Measurements from ENCODE around the gene TBCK.

The TBCK gene

DNA sequence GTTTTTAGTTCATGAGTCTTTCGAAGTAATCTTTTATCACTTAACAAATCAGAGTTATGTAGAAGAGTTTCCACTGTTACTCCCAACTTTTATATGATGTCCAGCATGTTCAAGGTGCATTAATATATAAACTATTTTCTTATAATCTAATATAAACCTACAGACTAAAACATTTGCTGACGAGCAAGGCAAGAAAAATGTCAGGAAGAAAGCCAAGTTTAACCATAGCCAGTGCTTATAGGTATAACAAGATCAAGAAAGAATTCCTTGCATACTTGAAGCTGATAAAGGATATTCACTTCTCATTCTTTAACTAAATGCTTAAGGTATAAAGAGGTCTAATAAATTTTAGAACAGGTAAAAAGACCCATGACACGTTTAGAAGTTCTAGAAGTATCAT, 253.0 kb downstream of the TBCK start:
- Mint-ChIP-seq H3K27ac (no peak overlapping the region), H3K27me3 (no peaks in the 10 kb centered on the region), H3K36me3 (no peaks in the 10 kb centered on the region), H3K9me3 (no peaks in the 10 kb centered on the region), H3K4me1 (no peaks in the 10 kb centered on the region), H3K4me3 (no peak overlapping the region)
- CTCF ChIA-PET: no interaction called here
- DNase-seq: no peak

DNA sequence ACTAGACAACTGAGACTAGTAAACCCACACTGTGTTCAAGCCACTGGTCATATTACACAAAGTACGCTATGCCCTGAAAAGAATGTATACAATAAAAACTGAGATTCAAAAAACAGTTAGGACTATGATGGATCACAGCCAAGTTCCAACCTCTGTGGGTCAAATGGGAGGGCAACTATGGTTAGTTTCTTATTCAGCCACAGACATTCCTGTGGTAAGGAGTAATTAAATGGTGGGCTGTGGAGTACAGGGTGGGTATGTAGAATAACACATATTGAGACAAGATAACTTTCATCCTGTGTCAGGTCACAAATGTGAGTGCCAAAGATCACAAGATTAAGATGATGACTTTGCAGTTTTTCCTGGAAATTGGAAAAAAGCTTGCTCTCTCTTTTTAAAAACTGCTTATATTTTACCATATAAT, 253.5 kb downstream of the TBCK start:
- Mint-ChIP-seq H3K27me3 (no peaks in the 10 kb centered on the region), H3K4me3 (no peak overlapping the region), H3K36me3 (no peaks in the 10 kb centered on the region), H3K9me3 (no peaks in the 10 kb centered on the region), H3K27ac (no peak overlapping the region), H3K4me1 (no peaks in the 10 kb centered on the region)
- CTCF ChIA-PET: no interaction called here
- no peak for DNase-seq

DNA sequence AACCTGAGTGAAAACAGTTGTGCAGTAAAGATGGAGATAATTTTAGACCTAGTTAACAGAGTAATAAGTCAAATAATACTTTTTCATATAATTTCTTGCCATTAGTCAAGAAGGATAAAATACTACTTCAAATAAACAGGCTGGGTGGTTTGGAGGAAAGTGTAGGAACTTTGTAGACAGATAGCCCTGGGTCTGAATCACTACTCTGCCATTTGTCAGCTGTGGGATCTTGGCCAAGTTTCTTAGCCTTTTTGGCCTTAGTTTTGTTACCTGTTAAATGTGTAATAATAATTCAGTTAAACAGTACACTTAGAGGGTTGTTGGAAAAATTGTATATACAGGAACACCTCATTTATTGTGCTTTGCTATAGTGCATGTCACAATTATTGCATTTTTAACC, 257.1 kb downstream of the TBCK start:
- Mint-ChIP-seq H3K27ac (no peak overlapping the region), H3K9me3 (no peaks in the 10 kb centered on the region), H3K36me3 (no peaks in the 10 kb centered on the region), H3K4me3 (no peak overlapping the region), H3K4me1 (no peaks in the 10 kb centered on the region), H3K27me3 (no peaks in the 10 kb centered on the region)
- DNase-seq: no peak
- CTCF ChIA-PET: no interaction called here

DNA sequence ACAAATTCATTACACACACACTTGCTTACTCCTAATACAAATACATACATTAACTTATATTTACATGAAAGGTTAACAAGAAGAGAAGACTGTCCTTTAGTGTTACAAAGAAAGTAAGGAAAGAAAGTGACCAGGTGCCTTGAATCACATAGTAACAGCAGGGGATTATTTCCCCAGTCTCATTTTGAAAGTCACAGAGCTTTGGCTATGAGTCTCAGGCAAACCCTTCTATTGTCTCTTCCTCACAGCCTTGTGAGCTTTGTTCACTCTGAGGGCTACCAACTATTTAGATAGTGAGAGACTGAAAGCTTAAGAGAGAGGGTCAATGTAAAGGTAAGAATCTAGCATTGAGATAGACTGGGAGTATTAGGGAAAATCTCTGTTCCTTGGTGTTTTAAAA, 259.1 kb downstream of the TBCK start:
- DNase-seq: no peak
- no peaks in the 10 kb centered on the region for H3K9me3 Mint-ChIP-seq
- no peaks in the 10 kb centered on the region for H3K4me1 Mint-ChIP-seq
- no peaks in the 10 kb centered on the region for H3K36me3 Mint-ChIP-seq
- H3K27me3 Mint-ChIP-seq: no peaks in the 10 kb centered on the region
- H3K4me3 Mint-ChIP-seq: no peak overlapping the region
- H3K27ac Mint-ChIP-seq: no peak overlapping the region
- CTCF ChIA-PET: no interaction called here

DNA sequence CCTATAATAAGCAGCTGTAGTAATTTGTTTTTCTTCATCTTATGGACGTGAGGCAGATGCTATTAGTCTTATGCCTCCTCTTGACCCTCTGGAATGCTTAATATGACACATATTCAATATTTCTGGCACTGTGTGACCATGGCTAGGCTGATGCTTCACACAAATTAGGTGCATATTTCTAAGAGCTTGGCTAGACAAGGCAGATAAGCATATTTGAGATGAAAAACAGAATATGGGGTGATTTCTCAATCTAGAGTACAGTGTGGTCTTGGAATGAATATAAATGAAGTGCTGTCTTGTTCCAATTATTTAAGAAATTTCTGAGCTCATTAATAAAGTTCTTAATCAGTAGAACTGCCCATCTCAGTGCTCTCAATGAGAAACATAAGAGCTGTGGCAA, 264.5 kb downstream of the TBCK start:
- Mint-ChIP-seq H3K9me3 (no peaks in the 10 kb centered on the region), H3K4me1 (no peaks in the 10 kb centered on the region), H3K27me3 (no peaks in the 10 kb centered on the region), H3K4me3 (no peak overlapping the region), H3K27ac (no peak overlapping the region), H3K36me3 (no peaks in the 10 kb centered on the region)
- CTCF ChIA-PET: no interaction called here
- DNase-seq: no peak

DNA sequence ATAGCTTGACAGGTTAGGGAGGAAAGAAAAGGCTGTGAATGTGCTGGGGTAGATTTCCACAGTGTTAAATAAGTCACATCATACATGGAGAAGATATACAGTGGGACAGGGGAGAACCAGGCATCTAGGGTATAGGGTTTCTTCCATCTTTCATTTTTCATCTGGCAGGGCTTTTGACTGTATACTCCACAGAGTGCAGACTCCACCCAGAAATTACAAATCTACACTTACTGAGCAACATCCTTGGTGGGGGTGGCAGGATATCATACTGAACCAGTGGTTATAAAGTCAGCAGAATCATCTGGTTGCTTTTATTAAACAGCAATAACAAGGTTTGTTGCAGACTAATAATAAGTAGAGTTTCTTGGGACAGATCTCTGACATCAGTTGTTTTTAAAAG, 266.5 kb downstream of the TBCK start:
- peaks cover 2% of the 10 kb centered on the region for H3K36me3 Mint-ChIP-seq
- H3K4me3 Mint-ChIP-seq: no peak overlapping the region
- no peaks in the 10 kb centered on the region for H3K27me3 Mint-ChIP-seq
- CTCF ChIA-PET: no interaction called here
- no peak overlapping the region for H3K27ac Mint-ChIP-seq
- no peak for DNase-seq
- no peaks in the 10 kb centered on the region for H3K9me3 Mint-ChIP-seq
- H3K4me1 Mint-ChIP-seq: no peaks in the 10 kb centered on the region

DNA sequence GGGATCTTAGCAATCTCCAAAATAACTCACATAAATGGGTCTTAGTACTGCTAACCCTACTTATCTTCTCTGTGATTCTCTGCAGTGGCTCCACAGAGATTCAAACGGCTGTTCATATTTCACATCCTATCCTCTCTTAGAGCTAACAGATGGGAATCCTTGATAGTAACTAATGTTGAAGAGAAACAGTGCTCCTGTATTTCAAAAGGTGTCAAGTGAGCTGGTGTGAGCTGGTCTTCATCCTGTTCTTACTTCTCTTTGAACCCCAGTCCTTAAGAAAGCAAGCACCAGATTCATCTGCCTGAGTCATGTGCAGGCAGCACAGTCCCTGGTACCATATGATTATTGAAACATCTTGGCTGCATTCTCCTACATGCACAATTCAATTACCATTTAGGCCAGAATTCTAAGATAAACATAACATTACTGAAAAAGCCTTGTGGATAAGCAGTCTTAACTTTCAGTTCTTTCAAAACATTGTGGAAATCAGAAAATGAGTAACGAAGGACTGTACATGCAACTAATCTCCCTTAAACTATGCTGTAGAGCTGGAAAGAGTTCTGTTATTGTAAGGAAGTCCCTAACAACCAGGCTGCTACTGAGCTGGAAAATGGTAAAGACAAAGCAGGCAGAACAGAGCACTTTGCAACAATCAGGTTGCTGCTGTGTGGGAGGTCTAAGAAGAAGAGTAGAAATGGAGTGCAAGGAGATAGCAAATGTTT, 267.6 kb downstream of the TBCK start:
- DNase-seq: no peak
- H3K27me3 Mint-ChIP-seq: no peaks in the 10 kb centered on the region
- no peaks in the 10 kb centered on the region for H3K4me1 Mint-ChIP-seq
- H3K4me3 Mint-ChIP-seq: no peak overlapping the region
- peaks cover 2% of the 10 kb centered on the region for H3K36me3 Mint-ChIP-seq
- CTCF ChIA-PET: no interaction called here
- H3K27ac Mint-ChIP-seq: no peak overlapping the region
- no peaks in the 10 kb centered on the region for H3K9me3 Mint-ChIP-seq

DNA sequence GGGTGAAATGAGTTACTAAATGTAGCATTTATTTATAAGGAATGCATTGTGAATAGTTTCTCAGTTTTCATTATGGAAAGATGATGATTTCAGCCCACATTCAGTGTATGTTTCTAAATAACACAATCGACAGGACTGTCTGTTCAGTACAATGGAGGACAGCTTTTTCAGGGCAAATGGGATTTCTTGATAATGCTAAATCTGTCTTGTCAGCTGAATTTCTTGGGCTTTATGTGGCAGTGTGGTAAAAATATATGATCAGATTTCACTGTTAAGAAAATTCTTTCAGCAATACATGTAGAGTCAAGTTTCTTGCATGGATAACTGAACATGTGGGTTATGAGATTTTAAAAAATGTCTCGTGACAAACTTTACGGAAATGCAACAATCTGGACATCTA, 269.9 kb downstream of the TBCK start:
- H3K27me3 Mint-ChIP-seq: no peaks in the 10 kb centered on the region
- H3K9me3 Mint-ChIP-seq: no peaks in the 10 kb centered on the region
- CTCF ChIA-PET: no interaction called here
- H3K36me3 Mint-ChIP-seq: peaks cover 2% of the 10 kb centered on the region
- no peak for DNase-seq
- H3K4me1 Mint-ChIP-seq: no peaks in the 10 kb centered on the region
- H3K4me3 Mint-ChIP-seq: no peak overlapping the region
- H3K27ac Mint-ChIP-seq: no peak overlapping the region

DNA sequence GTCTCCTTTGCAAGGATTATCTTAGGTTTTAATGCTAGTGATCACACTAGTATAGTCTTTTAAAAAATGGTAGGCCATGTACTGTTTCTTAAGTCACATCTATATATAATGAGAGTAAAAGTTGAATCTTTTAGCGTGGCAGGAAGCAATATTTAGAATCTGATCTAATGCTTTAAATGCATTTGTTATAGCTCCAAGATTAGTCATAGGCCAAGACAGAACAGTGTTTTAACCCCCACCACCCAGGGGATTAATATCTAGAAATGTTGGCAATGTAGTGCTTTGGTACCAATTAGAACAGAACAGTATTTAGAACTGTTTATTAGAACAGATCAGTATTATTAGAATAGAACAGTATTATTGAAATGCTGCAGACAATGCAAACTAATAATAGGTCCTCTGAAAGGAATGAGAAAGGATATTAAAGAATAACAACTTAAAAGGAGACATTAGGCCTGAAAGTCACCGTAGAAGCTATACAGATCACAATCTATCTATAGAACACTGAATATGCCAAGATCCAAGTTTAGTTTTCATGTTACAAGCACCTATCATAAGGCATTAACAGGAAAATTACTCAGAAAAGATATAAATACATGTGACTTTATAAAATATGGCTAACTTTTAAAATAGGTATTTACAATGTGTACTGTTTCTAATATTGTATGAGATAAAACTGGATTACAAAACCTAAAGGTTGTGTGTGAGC, 274.6 kb downstream of the TBCK start:
- Mint-ChIP-seq H3K4me3 (no peak overlapping the region), H3K27ac (no peak overlapping the region), H3K9me3 (no peaks in the 10 kb centered on the region), H3K4me1 (no peaks in the 10 kb centered on the region), H3K27me3 (no peaks in the 10 kb centered on the region), H3K36me3 (peaks cover 2% of the 10 kb centered on the region)
- no peak for DNase-seq
- CTCF ChIA-PET: no interaction called here

DNA sequence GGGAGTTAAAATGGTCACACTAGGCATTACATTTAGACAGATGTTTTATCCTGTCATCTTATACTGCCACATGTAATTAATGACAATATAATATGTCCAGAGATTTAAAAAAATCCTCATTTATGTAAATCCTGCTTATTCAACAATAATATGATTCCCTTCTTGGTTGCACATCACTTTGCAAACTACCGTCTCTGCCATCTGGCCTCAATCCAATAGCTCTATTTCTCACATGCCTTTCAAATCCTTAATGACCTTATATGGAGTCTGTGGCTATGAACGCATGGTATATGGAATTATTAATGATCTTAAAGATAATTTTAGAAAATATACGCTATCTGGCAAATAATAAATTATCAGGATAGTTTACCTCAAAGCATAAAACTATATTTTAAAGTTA, 276.2 kb downstream of the TBCK start:
- Mint-ChIP-seq H3K9me3 (no peaks in the 10 kb centered on the region), H3K27me3 (no peaks in the 10 kb centered on the region), H3K27ac (no peak overlapping the region), H3K4me3 (no peak overlapping the region), H3K4me1 (no peaks in the 10 kb centered on the region), H3K36me3 (no peaks in the 10 kb centered on the region)
- DNase-seq: no peak
- CTCF ChIA-PET: no interaction called here

DNA sequence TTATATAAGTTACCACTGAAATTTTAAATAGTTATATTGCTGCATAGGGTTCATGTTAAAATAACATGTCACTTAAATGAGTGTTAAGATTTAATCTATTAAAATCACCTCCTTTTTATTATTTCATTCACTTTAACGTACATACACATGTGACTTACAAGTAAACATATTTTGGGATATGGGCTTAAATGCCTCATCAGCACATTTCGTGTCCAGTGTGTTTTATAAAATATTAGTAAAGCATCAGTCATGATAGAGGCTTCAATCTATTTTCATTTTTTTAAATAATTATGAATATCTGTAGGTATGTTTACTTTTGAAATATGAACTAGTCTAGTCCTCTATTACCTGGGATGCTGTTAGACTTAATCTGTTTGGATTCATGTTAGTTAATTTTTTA, 277.1 kb downstream of the TBCK start:
- Mint-ChIP-seq H3K4me3 (no peak overlapping the region), H3K4me1 (no peaks in the 10 kb centered on the region), H3K27ac (no peak overlapping the region), H3K9me3 (no peaks in the 10 kb centered on the region), H3K36me3 (no peaks in the 10 kb centered on the region), H3K27me3 (no peaks in the 10 kb centered on the region)
- CTCF ChIA-PET: no interaction called here
- DNase-seq: no peak

DNA sequence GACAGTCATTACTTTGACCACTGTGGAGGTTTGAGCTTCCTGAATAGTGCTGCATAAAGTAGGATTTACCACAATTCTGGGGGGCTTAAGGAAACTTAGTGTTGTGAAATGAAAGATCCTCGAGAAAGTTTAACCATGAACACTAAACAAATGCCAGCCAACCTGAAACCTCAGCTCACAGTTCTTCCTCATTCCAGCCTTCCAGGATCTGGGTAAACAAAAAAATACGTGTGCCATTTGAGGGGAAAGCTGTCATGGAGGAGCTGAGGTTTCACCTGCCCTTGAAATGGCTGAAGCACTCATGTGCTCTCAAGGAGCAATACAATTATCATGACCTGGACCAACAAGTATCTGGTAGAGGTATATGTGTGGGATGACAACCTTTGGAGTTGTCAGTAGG, 278.0 kb downstream of the TBCK start:
- no peaks in the 10 kb centered on the region for H3K36me3 Mint-ChIP-seq
- CTCF ChIA-PET: no interaction called here
- no peak for DNase-seq
- H3K4me1 Mint-ChIP-seq: no peaks in the 10 kb centered on the region
- no peaks in the 10 kb centered on the region for H3K9me3 Mint-ChIP-seq
- no peak overlapping the region for H3K4me3 Mint-ChIP-seq
- H3K27ac Mint-ChIP-seq: no peak overlapping the region
- no peaks in the 10 kb centered on the region for H3K27me3 Mint-ChIP-seq

DNA sequence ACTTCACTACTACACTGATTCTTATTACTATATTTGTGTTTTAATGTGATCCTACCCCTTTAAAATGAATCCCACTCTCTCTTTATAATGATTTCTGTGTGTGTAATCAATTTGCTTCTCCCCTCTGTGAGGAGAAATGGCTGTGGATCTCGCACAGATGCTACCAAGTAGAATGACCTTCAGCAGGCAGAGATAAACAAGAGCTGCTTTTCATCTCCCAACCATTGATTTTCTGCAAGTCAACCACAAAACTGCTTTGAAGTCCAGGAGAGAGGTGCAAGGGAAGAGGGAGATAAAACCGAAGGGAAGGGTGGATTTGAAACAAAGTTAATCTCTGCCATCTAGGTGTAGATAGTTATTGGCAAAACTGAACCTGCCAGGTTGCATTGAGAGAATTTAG, 279.2 kb downstream of the TBCK start:
- CTCF ChIA-PET: no interaction called here
- no peak overlapping the region for H3K4me3 Mint-ChIP-seq
- H3K9me3 Mint-ChIP-seq: no peaks in the 10 kb centered on the region
- no peak overlapping the region for H3K27ac Mint-ChIP-seq
- no peaks in the 10 kb centered on the region for H3K36me3 Mint-ChIP-seq
- H3K27me3 Mint-ChIP-seq: no peaks in the 10 kb centered on the region
- no peaks in the 10 kb centered on the region for H3K4me1 Mint-ChIP-seq
- no peak for DNase-seq

DNA sequence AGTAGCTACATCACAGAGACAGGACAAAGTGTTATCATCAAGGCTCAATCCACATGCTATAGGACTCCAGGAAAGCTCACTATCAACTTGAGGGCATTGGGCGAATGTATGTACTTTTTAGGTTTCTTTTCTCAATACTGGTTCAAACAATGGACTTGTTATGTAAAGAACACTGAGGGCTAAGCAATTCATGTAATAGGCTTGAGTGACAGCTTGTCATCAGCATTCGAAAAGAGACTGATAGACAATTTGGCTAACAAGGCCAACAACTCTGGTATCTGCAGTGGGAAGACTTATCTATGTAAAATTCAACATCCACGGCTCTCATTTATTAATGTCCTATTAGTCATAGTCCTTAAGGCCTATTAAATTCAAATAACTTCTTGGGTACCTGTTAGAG, 279.7 kb downstream of the TBCK start:
- H3K4me3 Mint-ChIP-seq: no peak overlapping the region
- no peak overlapping the region for H3K27ac Mint-ChIP-seq
- no peaks in the 10 kb centered on the region for H3K36me3 Mint-ChIP-seq
- H3K9me3 Mint-ChIP-seq: peaks cover 3% of the 10 kb centered on the region
- CTCF ChIA-PET: no interaction called here
- DNase-seq: no peak
- no peaks in the 10 kb centered on the region for H3K27me3 Mint-ChIP-seq
- H3K4me1 Mint-ChIP-seq: no peaks in the 10 kb centered on the region

DNA sequence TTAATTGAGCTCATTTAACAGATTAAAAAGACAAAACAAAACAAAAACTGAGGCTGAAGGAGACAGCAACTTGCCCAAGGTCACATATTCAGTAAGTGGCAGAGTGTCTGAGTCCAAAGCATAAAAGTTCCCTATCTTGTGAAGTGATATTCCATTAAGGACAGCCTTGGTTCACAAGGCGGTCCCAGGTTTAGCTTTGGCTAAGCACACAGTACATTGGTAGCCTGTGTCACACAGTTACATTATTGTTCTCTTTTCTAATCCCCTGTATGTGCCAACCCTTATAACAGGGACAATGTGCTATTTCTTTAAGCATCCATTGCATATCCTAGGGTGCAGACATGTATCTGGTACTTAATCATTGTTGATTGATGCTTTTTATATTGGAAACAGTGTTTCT, 280.8 kb downstream of the TBCK start:
- Mint-ChIP-seq H3K9me3 (peaks cover 4% of the 10 kb centered on the region), H3K36me3 (no peaks in the 10 kb centered on the region), H3K4me3 (no peak overlapping the region), H3K4me1 (no peaks in the 10 kb centered on the region), H3K27me3 (no peaks in the 10 kb centered on the region), H3K27ac (no peak overlapping the region)
- no peak for DNase-seq
- CTCF ChIA-PET: no interaction called here
